NCI-H1092 treated with DMSO at 0.1 percent for 48 hours (cell line): Measurements from ENCODE around the gene SEM1.
"Not testable (repeated sequence)": the region's sequence is repeated elsewhere in the genome, so short reads cannot be mapped to it uniquely, and the experiment has no call there.

Source experiments
- DNase-seq: peaks from one replicate; lab custom pipeline; 2025; lab: John Stamatoyannopoulos, UW

The SEM1 gene

DNA sequence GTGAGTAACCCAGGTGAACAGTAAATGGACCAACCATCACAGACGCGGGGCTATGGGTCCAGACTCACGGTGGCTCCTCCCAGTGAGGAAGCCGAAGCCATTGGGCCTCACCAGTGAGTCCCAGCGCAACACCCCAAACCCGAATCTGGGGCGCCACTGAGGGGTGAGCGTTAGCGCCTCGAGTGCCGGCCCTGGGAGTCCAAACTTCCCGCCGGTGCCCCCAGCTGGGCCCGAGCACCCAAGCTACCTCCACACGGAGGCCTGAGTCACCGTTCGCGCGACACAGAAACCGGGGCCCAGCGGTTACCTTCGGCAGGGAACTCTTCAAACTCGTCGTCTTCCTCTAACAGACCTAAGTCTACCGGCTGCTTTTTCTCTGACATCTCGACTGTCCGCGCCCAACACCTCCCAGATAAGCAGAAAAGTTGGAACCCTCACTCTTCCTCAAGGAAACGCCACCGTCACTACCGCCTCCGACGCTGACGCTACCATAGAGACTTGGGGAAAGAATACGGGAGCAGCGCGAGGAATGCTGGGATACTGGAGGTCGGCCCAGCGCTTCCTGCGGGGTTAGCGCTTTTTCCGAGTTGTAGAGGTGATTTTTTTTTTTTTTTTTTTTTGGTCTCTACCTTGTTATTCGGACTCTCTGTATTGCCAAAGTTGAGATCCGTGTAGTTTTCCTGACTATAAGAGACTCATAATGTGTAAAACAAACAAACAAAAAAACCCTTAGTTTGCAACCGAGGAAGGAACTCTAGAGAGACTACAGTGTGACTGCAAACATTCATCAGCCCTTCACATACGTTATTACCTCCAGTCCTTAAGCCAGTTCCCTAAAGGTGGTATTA is at the start of gene SEM1:
Gene SEM1 (minus strand): TSS at position 466 of the 848 bp plus-strand sequence. CDS start 83 bp downstream, at position 383.
- peak; percentile 90 for DNase-seq

DNA sequence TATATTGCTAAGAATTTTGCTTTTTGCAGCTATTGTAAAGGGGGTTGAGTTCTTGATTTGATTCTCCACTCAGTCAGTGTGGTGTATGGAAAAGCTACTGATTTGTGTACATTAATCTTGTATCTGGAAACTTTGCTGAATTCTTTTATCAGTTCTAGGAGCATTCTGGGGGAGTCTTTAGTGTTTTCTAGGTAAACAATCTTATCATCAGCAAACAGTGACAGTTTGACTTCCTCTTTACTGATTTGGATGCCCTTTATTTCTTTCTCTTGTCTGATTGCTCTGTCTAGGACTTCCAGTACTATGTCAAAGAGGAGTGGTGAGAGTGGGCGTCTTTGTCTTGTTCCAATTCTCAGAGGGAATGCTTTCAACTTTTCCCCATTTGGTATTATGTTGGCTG is 48.2 kb upstream of the SEM1 start:
- DNase-seq, result not testable (repeated sequence)

DNA sequence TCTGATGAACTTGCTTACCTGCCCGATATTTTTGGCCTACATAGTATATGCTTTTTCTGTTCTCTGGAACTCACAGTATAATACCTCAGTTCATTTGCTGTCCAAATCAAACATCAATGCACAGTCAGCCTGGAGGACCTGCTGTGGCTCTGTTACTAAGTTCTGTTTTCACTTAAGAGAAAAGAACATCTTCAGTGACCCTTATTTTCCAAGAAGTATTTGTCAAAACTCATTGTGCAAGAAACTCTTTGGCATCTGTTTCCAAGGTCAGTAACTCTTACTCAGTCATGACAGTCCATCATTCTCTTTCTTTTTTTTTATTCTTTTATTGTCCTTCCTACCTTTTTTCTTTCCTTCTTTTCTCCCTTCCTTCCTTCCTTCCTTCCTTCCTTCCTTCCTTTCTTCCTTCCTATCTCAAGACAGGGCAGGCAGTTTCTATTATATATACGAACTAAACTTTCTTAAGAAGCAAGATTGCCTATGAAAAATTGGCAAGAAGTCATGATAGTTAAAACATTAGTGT is 37.8 kb upstream of the SEM1 start:
- DNase-seq, result no peak

DNA sequence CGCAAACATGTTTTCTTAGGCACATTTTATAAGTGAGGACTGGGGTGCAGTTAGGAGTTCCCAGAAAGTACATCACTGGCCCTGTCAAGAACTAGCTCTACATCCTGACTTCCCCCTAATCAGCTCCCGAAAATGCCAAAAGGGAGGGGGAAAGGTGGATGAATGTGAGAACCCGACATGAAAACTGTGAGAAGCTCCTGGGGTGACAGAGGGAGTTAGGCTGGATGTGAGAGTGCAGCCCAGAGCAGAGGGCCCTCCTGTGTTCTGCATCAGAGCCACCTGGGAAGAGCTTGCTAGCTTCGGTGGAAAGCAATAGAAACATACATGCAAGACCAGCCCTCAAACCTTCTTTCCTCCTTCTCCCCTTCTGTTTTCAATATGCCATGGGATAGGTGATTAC is 30.5 kb upstream of the SEM1 start:
- no peak for DNase-seq

DNA sequence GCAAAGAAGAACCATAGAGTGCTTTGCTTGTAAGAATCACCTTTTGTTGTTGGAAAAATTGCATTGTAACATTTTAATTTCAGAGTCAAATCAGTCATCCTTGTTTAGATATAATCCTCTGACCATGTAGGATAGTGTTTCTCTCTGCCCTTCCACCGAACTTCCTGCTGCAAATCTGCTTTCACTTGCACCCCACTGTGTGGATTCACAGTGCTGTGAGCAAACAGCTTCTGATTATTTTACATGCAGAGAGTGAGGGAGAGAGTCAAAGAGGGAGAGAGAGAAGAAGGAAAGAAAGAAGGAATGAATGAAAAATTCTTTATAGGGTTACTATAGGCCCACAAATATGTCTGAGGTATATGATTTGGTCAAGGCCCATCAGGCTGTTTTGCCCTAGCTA is 30.0 kb upstream of the SEM1 start:
- peak; percentile 39 for DNase-seq

DNA sequence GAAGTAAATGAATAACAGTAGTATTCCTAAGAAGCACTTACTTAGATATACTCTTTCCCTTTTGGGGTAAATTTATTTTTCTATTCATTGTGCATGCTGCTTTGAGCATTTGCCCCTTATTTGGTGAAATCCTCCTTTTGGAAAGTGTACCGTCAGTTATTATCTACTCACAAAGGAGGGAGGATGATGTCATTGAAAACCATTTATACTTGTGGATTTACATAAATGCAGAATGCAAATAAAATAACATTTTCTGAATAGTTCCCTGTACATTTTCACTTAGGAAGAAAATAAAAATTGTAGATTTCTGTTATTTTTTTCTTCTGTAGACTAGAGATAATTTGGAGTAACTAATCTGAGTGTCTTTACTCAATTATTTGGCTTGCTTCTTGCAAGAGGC is 29.5 kb upstream of the SEM1 start:
- no peak for DNase-seq

DNA sequence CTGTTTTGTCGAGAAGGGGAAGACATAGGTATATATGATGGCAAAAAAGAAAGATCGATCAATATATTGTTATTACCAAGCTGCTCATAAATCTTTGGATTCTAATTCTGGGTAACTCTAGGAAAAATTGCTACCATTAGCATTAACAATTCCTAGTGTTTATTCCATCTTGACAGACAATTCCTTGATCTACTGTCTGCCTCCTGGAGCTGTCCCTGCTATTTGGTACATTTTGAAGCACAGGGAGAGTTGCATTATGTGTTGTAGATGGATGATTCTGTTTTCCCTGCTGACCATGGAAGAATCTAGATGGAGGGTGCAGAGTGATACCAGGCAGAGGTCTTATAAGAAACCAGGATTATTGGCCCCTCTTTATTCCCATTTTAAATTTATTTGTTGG is 29.1 kb upstream of the SEM1 start:
- no peak for DNase-seq

DNA sequence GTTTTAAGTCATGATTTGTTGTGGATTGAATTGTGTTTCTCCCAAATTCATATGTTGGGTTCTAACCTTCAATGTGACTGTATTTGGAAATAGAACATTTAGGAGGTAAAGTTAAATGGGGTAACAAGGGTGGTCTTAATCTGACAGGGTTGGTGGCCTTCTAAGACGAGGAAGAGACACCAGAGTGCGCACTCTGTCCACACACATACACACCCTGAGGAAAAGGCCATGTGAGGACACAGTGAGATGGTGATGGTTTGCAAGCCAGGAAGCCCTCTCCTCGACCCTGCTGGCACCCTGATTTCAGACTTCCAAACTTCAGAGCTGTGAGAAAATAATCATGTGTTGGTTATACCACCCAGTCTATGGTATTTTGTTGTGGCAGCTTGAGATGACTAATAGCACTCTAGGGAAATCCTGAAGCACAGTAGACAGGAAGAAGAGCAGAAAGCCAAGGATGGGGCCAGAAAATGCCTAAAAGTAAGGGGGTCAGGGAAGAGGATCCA is 28.0 kb upstream of the SEM1 start:
- no peak for DNase-seq

DNA sequence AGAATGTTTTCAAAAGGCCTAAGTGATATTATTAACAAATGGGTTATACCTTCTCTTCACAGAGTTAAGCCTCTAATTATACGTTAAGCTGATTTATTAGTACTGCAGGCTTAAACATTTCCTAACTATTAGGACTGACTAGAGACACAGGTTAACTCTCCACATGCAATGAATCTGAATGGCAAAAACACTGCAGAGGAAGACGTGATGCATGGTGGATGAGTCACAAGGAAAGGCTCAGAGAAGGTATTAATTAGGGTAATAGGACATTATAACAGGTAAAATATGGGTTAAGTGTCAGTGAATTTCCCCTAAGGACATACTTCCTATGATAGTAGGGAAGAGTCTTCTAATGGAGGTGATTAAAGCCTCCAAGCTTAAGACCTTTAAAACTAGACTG is 24.7 kb upstream of the SEM1 start:
- no peak for DNase-seq

DNA sequence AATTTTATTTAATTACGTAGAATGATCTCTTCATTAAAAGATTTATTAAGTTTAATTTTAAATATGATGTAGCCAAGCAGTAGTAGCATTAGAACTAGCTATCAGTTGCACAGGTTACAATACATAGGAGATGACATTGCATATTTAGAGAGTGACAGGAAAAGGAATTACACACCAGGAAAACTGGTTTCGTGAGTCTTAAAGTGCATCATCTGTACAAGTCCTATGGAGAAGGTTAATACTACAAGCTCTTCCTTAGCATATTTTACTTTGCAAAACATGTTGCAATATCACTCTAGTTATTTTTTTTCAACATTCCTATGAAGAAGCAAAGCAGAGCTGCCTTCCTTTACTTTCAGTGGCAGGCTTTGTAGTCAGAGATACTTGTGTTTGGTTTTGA is 20.2 kb upstream of the SEM1 start:
- DNase-seq, result no peak

DNA sequence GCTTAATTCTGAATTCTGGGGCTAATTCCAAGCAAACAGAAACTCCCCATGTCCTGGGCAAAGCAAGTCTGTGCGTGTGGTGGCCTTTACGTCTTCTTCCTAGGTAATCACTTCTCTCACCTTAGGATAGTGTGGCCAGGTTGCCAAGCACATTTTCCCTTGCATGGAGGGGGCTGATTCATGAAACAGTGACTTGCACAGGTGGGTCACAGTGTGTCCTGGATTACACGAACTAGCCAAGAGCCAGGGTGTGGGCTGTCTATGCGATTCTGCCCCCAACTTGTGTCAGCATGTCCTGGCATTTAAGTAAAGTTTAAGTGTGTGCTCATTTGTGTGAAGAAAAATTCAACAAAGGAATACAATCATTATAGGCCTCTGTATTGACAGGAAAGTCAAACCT is 18.5 kb upstream of the SEM1 start:
- DNase-seq, result no peak

DNA sequence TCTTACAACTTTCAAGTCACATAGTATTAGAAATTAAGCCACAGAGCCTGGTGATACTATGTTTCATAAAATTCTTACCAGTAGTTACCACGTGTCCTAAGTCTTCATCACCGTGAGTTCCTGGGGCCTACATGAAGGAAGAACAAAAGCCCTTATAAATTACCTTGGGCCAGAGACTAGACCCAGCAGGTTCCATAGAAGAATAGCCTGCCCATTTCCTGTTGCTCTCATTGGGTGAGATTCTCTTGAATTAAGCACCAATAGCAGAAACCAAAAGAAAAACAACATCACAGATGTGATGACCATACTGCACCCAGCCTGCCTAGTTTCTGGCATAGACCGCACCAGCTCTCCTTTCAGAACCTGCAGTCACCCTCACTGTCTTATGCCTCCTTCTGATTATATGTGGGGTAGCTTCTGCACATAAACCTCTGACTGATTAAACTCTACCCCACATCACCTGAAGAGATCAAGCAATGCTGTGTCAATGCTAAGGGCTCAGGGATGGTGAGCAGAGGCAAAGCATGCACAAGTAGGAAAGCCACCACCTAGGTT is 18.0 kb upstream of the SEM1 start:
- DNase-seq, result no peak

DNA sequence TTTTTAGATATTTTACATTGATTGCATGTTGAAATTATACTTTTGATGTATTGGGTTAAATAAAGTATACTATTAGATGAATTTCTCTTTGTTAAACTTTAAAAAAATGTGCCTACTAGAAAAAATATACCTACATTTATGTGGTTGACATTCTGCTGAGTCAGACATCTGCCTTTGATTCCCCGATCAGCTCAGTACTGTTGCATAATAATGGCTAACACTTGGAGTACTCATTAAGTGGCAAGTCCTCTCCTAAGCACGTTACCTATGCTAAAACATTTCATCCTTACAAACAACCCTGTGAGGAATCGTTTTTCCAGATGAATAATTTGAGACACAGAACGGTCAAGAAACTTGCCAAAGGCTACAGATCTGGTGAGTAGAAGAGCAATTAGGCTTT is 14.0 kb upstream of the SEM1 start:
- DNase-seq, result no peak

DNA sequence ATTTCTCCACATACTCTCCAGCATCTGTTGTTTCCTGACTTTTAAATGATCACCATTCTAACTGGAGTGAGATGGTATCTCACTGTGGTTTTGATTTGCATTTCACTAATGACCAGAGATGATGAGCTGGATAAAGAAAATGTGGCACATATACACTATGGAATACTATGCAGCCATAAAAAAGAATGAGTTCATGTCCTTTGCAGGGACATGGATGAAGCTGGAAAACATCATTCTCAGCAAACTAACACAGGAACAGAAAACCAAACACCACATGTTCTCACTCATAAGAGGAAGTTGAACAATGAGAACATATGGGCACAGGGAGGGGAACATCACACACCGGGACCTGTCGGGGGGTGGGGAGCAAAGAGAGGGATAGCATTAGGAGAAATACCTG is 13.3 kb upstream of the SEM1 start:
- DNase-seq, result not testable (repeated sequence)

DNA sequence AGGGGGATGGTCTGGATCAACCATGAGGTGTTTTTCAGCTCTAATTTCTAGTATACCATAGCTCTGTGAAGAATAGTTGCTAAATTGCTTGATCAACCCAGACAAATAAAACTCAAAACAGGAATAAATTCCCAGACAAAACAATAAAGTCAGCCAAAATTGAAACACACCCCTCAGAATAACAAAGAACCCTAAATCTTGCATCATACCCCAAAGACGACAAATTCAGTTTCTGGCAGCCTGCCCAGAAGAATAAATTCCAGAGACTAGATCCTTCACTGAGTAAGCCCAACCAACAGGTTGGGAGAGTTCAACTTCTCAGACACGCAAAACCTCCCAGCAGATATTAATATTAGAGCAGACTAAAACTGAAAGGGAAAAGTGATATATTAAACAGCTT is 11.2 kb upstream of the SEM1 start:
- no peak for DNase-seq

DNA sequence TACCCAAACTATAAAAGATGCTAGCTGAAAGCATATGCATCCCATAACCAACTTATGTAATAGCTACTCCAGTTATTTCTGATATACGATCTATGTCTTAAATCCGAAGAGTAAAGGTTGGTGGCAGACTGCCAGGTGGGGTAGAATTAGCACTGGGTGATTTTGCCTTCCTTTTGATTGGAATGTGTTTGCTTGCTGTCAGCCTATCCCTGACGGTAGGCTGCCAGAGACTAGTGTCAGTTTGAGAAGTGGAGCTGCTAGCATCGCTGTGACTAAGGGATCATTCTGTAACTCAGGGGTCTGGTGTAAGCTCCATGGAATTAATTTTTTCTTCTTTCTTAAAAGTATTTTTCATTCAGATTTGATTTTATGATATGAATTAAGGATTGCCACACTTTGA is 9.5 kb upstream of the SEM1 start:
- peak; percentile 52 for DNase-seq

DNA sequence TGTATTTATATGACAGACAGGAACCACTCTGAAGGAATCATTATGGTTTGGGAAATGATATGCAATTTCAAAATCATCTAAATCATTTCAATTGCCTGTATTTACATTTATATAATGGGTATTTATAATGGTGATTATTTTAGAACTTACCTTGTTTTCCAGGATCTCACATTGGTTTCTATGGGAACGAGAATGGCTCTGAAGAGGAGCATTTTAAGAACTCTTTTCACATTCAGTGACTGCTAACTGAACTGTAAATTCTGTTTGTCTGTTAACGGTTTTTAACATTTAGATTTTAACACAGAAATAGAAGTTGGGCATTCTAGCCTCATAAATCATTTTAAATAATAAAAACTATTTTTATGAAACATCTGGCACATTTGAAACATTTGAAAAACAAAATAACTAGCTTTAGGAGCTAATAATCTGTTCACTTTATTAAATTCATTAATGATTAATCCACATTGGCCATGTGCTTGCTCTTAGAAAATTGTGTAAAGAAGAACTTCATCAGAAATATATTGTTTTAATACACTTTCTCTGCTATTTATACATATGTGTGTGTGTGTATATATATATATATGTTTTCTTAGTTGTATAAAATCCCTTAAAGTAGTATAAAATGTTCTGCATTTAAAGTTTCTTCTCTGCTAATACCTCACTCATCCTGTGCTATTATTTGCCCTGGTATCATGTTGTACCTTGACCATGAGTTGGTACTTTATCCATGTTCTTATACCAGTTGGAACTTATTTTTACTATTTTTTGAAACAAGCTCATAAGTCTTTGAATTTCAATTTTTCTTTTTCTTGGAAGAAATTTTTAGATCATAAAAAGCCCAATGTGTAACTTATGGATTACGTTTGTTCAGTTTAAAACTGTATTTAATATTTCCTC is 8.7 kb upstream of the SEM1 start:
- DNase-seq, result no peak

DNA sequence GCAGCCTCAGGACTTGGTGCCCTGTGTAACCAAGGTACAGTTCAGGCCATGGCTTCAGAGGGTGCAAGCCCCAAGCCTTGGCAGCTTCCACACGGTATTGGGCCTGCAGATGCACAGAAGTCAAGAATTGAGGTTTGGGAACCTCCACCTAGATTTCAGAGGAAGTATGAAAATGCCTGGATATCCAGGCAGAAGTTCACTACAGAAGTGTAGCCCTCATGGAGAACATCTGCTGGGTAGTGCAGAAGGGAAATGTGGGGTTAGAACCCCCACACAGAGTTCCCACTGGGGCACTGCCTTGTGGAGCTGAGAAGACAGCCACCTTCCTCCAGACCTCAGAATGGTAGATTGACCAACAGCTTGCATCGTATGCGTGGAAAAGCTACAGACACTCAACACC is 3.4 kb upstream of the SEM1 start:
- DNase-seq, result no peak

DNA sequence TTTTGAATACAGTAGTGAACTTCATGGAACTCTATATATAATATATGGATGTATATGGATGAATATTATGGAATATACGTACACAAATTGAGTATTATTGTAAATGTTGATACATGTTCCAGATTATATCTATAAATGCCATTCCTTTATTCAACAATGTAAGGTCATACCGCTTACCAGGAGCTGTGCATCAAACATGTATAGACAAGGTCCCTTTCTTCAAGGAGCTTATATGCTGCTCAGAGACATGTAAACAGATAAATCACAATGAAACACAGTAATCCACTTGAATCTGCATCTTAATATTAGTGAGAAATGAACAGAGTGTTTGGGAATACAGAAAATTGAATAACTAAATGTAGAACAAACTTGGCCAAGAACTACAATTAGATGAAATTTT is 898 bp upstream of the SEM1 start:
- DNase-seq, result no peak

DNA sequence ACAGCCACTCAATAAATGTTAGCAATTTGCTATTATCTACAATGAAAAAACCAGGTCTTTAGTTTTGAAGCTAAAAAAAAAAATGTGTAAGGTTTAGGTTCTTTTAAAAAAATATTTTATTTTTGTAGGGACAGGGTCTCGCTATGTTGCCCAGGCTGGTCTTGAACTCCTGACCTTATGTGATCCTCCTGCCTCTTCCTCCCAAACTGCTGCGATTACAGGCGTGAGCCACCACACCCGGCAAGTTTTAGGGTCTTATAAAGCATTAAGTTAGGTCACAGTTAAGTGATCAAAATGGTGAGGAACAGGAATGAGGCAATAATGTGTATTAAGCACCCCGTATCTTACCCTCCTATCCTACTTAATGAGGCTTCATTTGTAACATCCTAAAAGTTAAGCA is 774 bp downstream of the SEM1 start:
- DNase-seq, result no peak

DNA sequence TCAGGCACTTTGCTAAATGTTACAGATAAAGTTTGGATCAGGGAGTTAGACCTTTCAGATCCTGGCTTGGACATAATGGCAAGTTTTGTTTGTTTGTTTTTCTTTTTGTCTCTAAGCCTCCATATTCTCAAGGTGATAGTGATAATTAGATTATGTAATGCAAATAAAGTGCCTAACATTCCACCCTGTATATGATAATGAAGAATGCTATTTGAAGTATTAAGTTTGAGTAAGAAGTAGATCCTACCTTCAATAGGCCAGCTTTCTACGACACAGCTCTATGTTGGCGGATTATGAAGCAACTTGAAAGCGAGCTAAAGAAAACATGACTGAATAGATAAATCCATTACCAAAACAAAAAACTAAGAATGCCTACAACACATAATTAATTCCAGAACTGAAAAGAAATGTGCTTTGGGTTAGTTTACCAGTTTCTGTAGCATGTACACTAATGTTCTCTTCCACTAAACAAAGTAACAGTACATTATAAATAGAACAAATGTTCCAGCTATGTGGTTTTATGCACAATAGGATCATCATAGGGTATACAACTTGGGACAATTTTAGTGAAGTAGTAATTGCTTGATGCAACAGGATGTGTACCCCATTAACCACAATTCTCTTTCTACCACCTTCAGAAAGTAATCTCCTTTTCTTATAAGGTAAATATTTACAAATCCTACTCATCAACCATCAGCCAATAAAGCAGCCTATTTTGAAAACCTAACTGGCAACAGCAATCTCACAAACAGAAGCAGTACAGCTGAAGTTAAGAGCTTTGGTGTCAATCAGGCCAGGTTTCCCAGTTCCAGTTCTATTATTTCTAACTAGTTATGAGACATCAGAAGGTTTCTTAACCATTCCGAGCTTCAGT is 1.5 kb downstream of the SEM1 start:
- no peak for DNase-seq
